Astrocyte of the cerebellum (primary cell): ENCODE data around the gene CYTH4.

ENCODE experiments used
- DNase-seq: peaks from one replicate; pipeline ENCODE4 v3.0.0-alpha.2; 2011; ENCODE audit warnings: low read depth
- H3K4me3 ChIP-seq: 2 replicates; pipeline ENCODE4 v1.5.1; 2011; ENCODE audit warnings: mild to moderate bottlenecking, low read depth, low read length, moderate library complexity
- CTCF ChIP-seq: IDR thresholded peaks from 2 replicates; pipeline ENCODE4 v1.5.1; 2012; ENCODE audit warnings: low read length, low read depth, moderate library complexity, mild to moderate bottlenecking; ENCODE audit errors: missing control alignments
- in situ Hi-C: cut with HindIII; loops from 2 replicates; pipeline ENCODE4 v1.10.0; 2017; ENCODE audit warnings: low sequenced_read_pairs

Gene CYTH4

GRCh38 chr22:37289156-37289735, 6.9 kb downstream of the CYTH4 start:
- TF ChIP-seq CTCF: no peak
- in situ Hi-C loops: no loop called here
- no peak for DNase-seq
- H3K4me3 ChIP-seq: no peak overlapping the region

GRCh38 chr22:37290737-37291136, 8.4 kb downstream of the CYTH4 start:
- no peak for DNase-seq
- TF ChIP-seq CTCF: no peak
- no peak overlapping the region for H3K4me3 ChIP-seq
- in situ Hi-C loops: no loop called here

GRCh38 chr22:37291559-37292298, 9.4 kb downstream of the CYTH4 start:
- in situ Hi-C loops: no loop called here
- DNase-seq: no peak
- H3K4me3 ChIP-seq: no peak overlapping the region
- TF ChIP-seq CTCF: no peak

GRCh38 chr22:37292641-37293040, 10.3 kb downstream of the CYTH4 start:
- in situ Hi-C loops: no loop called here

GRCh38 chr22:37293172-37293571, 10.9 kb downstream of the CYTH4 start:
- no peak for TF ChIP-seq CTCF
- in situ Hi-C loops: no loop called here
- DNase-seq: no peak

More at GRCh38 chr22:37292641-37293040, 10.3 kb downstream of the CYTH4 start:
- no peak for TF ChIP-seq CTCF
- no peak overlapping the region for H3K4me3 ChIP-seq
- DNase-seq: no peak

GRCh38 chr22:37294747-37295146, 12.4 kb downstream of the CYTH4 start:
- no peak for TF ChIP-seq CTCF
- no peak overlapping the region for H3K4me3 ChIP-seq
- no peak for DNase-seq
- in situ Hi-C loops: no loop called here

More at GRCh38 chr22:37293172-37293571, 10.9 kb downstream of the CYTH4 start:
- H3K4me3 ChIP-seq: no peak overlapping the region
